Liver (tissue), 9 donors: ENCODE results near the gene HYCC1. TPM values are rescaled to one million over a fixed set of nuclear protein-coding genes. Genes with fewer than 3 reads are reported as not detected.

Experiments used
- DNase-seq: peaks from one replicate; pipeline ENCODE4 v3.0.0-alpha.2; 2017; ENCODE audit warnings: low spot score
- H3K27ac ChIP-seq, 2 donors: one replicate each; pipeline ENCODE4 v1.7.0; 2013; ENCODE audit warnings: inconsistent platforms in 2 of 2, low read length in 2 of 2, control low read depth in 1 of 2, low read depth in 1 of 2, mild to moderate bottlenecking in 1 of 2
- H3K27me3 ChIP-seq, 4 donors: one replicate each; pipeline versions ENCODE4 v1.6.1 to v1.7.0; 2013; ENCODE audit warnings: low read length in 3 of 4, inconsistent platforms in 1 of 4, mild to moderate bottlenecking in 1 of 4, moderate library complexity in 1 of 4; ENCODE audit not compliant: control insufficient read depth in 4 of 4, insufficient read depth in 4 of 4
- H3K36me3 ChIP-seq, 4 donors: one replicate each; pipeline versions ENCODE4 v1.6.1 to v1.7.0; 2013; ENCODE audit warnings: low read length in 3 of 4, mild to moderate bottlenecking in 3 of 4, low read depth in 1 of 4, moderate library complexity in 1 of 4; ENCODE audit not compliant: control insufficient read depth in 4 of 4, insufficient read depth in 3 of 4
- H3K4me1 ChIP-seq, 4 donors: one replicate each; pipeline versions ENCODE4 v1.6.1 to v1.7.0; 2013; ENCODE audit warnings: low read length in 3 of 4, mild to moderate bottlenecking in 3 of 4, moderate library complexity in 1 of 4; ENCODE audit not compliant: control insufficient read depth in 4 of 4, insufficient read depth in 4 of 4
- H3K4me3 ChIP-seq, 3 donors: one replicate each; pipeline versions ENCODE4 v1.6.1 to v1.7.0; 2013; ENCODE audit warnings: low read length in 3 of 3, control low read depth in 1 of 3, low read depth in 1 of 3, mild to moderate bottlenecking in 1 of 3
- H3K9ac ChIP-seq, 2 donors: one replicate each; pipeline ENCODE4 v1.7.0; 2013; ENCODE audit warnings: low read length in 2 of 2, mild to moderate bottlenecking in 2 of 2, moderate library complexity in 2 of 2, control low read depth in 1 of 2, low read depth in 1 of 2
- H3K9me3 ChIP-seq, 4 donors: one replicate each; pipeline versions ENCODE4 v1.6.1 to v1.7.0; 2013; ENCODE audit warnings: low read length in 3 of 4; ENCODE audit not compliant: control insufficient read depth in 4 of 4
- EGR1 ChIP-seq, 2 donors: IDR thresholded peaks; 2 replicates each; pipeline ENCODE4 v1.6.1; 2016 to 2018; ENCODE audit warnings: antibody characterized with exemption in 2 of 2, low read depth in 2 of 2
- FOXA1 ChIP-seq: IDR thresholded peaks from 2 replicates; pipeline ENCODE4 v1.6.1; 2016; ENCODE audit warnings: antibody characterized with exemption
- FOXA2 ChIP-seq: IDR thresholded peaks from 2 replicates; pipeline ENCODE4 v1.6.1; 2016; ENCODE audit warnings: antibody characterized with exemption
- GABPA ChIP-seq, 2 donors: IDR thresholded peaks in 1 of 2; conservative IDR thresholded peaks in 1 of 2; 2 replicates each; pipeline ENCODE4 v1.6.1; 2016; ENCODE audit warnings: antibody characterized with exemption in 2 of 2, mild to moderate bottlenecking in 1 of 2, moderate library complexity in 1 of 2
- HNF4A ChIP-seq, 2 donors: conservative IDR thresholded peaks; 2 replicates each; pipeline ENCODE4 v1.6.1; 2016; ENCODE audit warnings: antibody characterized with exemption in 2 of 2, mild to moderate bottlenecking in 2 of 2
- HNF4G ChIP-seq: IDR thresholded peaks from 2 replicates; pipeline ENCODE4 v1.6.1; 2016; ENCODE audit warnings: antibody characterized with exemption
- JUND ChIP-seq, 2 donors: IDR thresholded peaks; 2 replicates each; pipeline ENCODE4 v1.6.1; 2016; ENCODE audit warnings: antibody characterized with exemption in 2 of 2
- NR2F2 ChIP-seq: IDR thresholded peaks from 2 replicates; pipeline ENCODE4 v1.6.1; 2016; ENCODE audit warnings: antibody characterized with exemption
- RAD21 ChIP-seq, 2 donors: IDR thresholded peaks; 2 replicates each; pipeline ENCODE4 v1.6.1; 2016; ENCODE audit warnings: antibody characterized with exemption in 2 of 2, mild to moderate bottlenecking in 2 of 2
- RXRA ChIP-seq, 2 donors: IDR thresholded peaks; 2 replicates each; pipeline ENCODE4 v1.6.1; 2017 to 2018; ENCODE audit warnings: antibody characterized with exemption in 2 of 2, mild to moderate bottlenecking in 1 of 2
- SP1 ChIP-seq: IDR thresholded peaks from 2 replicates; pipeline ENCODE4 v1.6.1; 2018; ENCODE audit warnings: antibody characterized with exemption, mild to moderate bottlenecking
- TAF1 ChIP-seq: conservative IDR thresholded peaks from 2 replicates; pipeline ENCODE4 v1.6.1; 2016; ENCODE audit warnings: antibody characterized with exemption, mild to moderate bottlenecking
- YY1 ChIP-seq: IDR thresholded peaks from 2 replicates; pipeline ENCODE4 v1.6.1; 2016; ENCODE audit warnings: antibody characterized with exemption, mild to moderate bottlenecking
- WGBS: extraction: QIAGEN DNeasy Blood & Tissue Kit; methylation state at CpG from one replicate; pipeline ENCODE4 v1.1.7; 2013; 5-methylcytosine and 5-hydroxymethylcytosine counted together
- polyA plus RNA-seq, 2 donors: library from polyadenylated mRNA; stranded (reverse) in 1 of 2; unstranded in 1 of 2; fragments of 200-250 nt in 1 of 2; fragments of >200 nt in 1 of 2; fragmentation: Nextera tagmentation in 1 of 2; extraction: Ambion mirVana in 1 of 2; gene quantifications; one replicate each; pipeline versions ENCODE4 v1.2.1 to v1.2.3, GENCODE V29; 2013 to 2015
- total RNA-seq, 2 donors: library from RNA; depleted of rRNA; stranded (reverse); fragments of >200 nt; gene quantifications; one replicate each; pipeline ENCODE4 v1.2.3, GENCODE V29; 2014
- TF ChIP-seq, protein P1 (sequence below): IDR thresholded peaks from 2 replicates; pipeline ENCODE4 v1.6.1; 2016; ENCODE audit warnings: antibody characterized with exemption, mild to moderate bottlenecking
- TF ChIP-seq, protein P2 (sequence below): IDR thresholded peaks from 2 replicates; pipeline ENCODE4 v1.6.1; 2016; ENCODE audit warnings: antibody characterized with exemption
- TF ChIP-seq, protein P3 (sequence below): IDR thresholded peaks from 2 replicates; pipeline ENCODE4 v1.6.1; 2016; ENCODE audit warnings: antibody characterized with exemption
- TF ChIP-seq, protein P4 (sequence below): fragments of 150-350 bp; IDR thresholded peaks from 2 replicates; pipeline ENCODE4 v1.5.1; 2017; ENCODE audit warnings: improper control_type of control experiment, low read depth, low read length; ENCODE audit not compliant: missing input control
- TF ChIP-seq, protein P5 (sequence below): IDR thresholded peaks from 2 replicates; pipeline ENCODE4 v1.6.1; 2016; ENCODE audit warnings: antibody characterized with exemption
- donor health status: healthy.
- donor health status: healthy.
- donor health status: healthy.
- donor health status: healthy.
- donor health status: healthy.

HYCC1 gene
- total and polyA plus RNA-seq, 4 donors, result 5.6 to 19.0 (median 10.6) TPM

DNA sequence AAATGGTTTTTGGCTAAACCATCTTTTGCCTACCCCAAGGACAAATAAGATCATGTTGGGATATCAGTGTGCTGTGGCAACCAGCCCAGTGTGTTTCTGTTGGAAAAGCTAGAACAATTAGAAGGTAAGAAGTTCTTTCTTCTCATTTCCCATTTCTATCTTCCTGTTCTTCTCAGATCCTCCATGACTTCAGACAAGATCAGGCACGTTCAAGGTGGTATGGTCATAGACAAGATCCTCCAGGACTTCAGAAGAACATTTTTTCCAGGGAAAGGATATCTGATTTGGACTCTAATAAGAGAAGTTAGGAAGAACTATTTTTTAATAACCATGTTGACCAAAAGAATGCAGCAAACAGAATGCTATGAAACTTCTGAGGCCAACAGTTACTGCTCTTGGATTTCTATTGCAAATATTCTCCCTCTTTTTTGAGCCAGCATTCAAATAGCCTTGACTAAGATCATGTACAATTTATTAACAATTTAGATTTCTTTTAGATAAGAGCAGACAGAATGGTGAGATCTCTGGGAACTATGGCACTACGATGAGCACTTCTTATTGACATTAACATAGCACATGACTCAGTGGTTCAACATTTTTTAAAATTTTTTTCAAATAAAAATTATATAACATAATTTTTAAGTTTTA lies 15.9 kb downstream of the HYCC1 start:
- no peak for TF ChIP-seq HNF4G
- TF ChIP-seq YY1, result no peak
- TF ChIP-seq, protein P1, sequence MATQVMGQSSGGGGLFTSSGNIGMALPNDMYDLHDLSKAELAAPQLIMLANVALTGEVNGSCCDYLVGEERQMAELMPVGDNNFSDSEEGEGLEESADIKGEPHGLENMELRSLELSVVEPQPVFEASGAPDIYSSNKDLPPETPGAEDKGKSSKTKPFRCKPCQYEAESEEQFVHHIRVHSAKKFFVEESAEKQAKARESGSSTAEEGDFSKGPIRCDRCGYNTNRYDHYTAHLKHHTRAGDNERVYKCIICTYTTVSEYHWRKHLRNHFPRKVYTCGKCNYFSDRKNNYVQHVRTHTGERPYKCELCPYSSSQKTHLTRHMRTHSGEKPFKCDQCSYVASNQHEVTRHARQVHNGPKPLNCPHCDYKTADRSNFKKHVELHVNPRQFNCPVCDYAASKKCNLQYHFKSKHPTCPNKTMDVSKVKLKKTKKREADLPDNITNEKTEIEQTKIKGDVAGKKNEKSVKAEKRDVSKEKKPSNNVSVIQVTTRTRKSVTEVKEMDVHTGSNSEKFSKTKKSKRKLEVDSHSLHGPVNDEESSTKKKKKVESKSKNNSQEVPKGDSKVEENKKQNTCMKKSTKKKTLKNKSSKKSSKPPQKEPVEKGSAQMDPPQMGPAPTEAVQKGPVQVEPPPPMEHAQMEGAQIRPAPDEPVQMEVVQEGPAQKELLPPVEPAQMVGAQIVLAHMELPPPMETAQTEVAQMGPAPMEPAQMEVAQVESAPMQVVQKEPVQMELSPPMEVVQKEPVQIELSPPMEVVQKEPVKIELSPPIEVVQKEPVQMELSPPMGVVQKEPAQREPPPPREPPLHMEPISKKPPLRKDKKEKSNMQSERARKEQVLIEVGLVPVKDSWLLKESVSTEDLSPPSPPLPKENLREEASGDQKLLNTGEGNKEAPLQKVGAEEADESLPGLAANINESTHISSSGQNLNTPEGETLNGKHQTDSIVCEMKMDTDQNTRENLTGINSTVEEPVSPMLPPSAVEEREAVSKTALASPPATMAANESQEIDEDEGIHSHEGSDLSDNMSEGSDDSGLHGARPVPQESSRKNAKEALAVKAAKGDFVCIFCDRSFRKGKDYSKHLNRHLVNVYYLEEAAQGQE, result no peak
- TF ChIP-seq FOXA2, result no peak
- no peak for TF ChIP-seq RXRA (IDR thresholded peaks at IDR 0.05)
- TF ChIP-seq FOXA1, result no peak
- no peak for TF ChIP-seq RAD21 (IDR thresholded peaks at IDR 0.05)
- TF ChIP-seq, protein P2, sequence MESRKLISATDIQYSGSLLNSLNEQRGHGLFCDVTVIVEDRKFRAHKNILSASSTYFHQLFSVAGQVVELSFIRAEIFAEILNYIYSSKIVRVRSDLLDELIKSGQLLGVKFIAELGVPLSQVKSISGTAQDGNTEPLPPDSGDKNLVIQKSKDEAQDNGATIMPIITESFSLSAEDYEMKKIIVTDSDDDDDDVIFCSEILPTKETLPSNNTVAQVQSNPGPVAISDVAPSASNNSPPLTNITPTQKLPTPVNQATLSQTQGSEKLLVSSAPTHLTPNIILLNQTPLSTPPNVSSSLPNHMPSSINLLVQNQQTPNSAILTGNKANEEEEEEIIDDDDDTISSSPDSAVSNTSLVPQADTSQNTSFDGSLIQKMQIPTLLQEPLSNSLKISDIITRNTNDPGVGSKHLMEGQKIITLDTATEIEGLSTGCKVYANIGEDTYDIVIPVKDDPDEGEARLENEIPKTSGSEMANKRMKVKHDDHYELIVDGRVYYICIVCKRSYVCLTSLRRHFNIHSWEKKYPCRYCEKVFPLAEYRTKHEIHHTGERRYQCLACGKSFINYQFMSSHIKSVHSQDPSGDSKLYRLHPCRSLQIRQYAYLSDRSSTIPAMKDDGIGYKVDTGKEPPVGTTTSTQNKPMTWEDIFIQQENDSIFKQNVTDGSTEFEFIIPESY, result no peak
- TF ChIP-seq, protein P3, sequence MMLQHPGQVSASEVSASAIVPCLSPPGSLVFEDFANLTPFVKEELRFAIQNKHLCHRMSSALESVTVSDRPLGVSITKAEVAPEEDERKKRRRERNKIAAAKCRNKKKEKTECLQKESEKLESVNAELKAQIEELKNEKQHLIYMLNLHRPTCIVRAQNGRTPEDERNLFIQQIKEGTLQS, result no peak
- no peak for TF ChIP-seq EGR1 (IDR thresholded peaks at IDR 0.05; ENCODE audit: low read depth in 2 of 2)
- TF ChIP-seq, protein P4, sequence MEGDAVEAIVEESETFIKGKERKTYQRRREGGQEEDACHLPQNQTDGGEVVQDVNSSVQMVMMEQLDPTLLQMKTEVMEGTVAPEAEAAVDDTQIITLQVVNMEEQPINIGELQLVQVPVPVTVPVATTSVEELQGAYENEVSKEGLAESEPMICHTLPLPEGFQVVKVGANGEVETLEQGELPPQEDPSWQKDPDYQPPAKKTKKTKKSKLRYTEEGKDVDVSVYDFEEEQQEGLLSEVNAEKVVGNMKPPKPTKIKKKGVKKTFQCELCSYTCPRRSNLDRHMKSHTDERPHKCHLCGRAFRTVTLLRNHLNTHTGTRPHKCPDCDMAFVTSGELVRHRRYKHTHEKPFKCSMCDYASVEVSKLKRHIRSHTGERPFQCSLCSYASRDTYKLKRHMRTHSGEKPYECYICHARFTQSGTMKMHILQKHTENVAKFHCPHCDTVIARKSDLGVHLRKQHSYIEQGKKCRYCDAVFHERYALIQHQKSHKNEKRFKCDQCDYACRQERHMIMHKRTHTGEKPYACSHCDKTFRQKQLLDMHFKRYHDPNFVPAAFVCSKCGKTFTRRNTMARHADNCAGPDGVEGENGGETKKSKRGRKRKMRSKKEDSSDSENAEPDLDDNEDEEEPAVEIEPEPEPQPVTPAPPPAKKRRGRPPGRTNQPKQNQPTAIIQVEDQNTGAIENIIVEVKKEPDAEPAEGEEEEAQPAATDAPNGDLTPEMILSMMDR, result no peak
- TF ChIP-seq, protein P5, sequence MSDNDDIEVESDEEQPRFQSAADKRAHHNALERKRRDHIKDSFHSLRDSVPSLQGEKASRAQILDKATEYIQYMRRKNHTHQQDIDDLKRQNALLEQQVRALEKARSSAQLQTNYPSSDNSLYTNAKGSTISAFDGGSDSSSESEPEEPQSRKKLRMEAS, result no peak
- TF ChIP-seq JUND (IDR thresholded peaks at IDR 0.05), result no peak
- no peak for TF ChIP-seq GABPA (IDR thresholded peaks at IDR 0.05 in 1 of 2, conservative IDR thresholded peaks at IDR 0.05 in 1 of 2)
- no peak for TF ChIP-seq SP1
- TF ChIP-seq NR2F2, result no peak
- TF ChIP-seq HNF4A (conservative IDR thresholded peaks at IDR 0.05), result no peak
- TF ChIP-seq TAF1, result no peak
- DNase-seq, result no peak

More for the DNA sequence above, 15.9 kb downstream of the HYCC1 start:
- Histone ChIP-seq H3K27ac (no peak overlapping the region), H3K9me3 (no peaks in the 10 kb centered on the region), H3K4me1 (peaks cover 0 to 3% (median under 1%) of the 10 kb centered on the region in 4 donors), H3K27me3 (no peaks in the 10 kb centered on the region), H3K9ac (no peak overlapping the region), H3K4me3 (no peak overlapping the region), H3K36me3 (no peaks in the 10 kb centered on the region)
- 92% methylated on average over 2 of the region's 2 CpGs for WGBS
